ENCODE data around the gene POC1A. TPM values are rescaled to one million over a fixed set of nuclear protein-coding genes. Genes with fewer than 3 reads are reported as not detected.

POC1A gene
- polyA plus RNA-seq, 1 of the 3 experiments (the other 2 are of a cell fraction) = 11.7 TPM

- TF ChIP-seq FOXJ3 (CRISPR knock-in tag; IDR thresholded peaks at IDR 0.05) (no peak), TAF1 (IDR thresholded peaks at IDR 0.05; ENCODE audit: borderline replicate concordance, low read depth, low read length) (no peak), NFIC (IDR thresholded peaks at IDR 0.05; ENCODE audit: borderline replicate concordance) (no peak)
Observed at GRCh38 chr3:52064561-52064960, 89.7 kb downstream of the POC1A start (continued).

- CTCF ChIA-PET = interaction anchor here (0.7 to 29.9 kb wide), 10 partner anchors 10 to 82 kb away, joined by 3 to 983 read pairs (median 4); no protein-coding TSS in a partner anchor
- peak; percentile 57 for DNase-seq
- H3F3A ChIP-seq (replicated peaks; ENCODE audit: insufficient read depth) = no peaks in the 10 kb centered on the region
- no peak overlapping the region for H2AFZ ChIP-seq (ENCODE audit: low read depth)
- H3K27ac ChIP-seq (ENCODE audit: low read depth in 2 of 2, low read length in 1 of 2) = peak overlapping the region; percentile 62; a peak in 3 of 4 replicates
- no peaks in the 10 kb centered on the region for H3K79me2 ChIP-seq (ENCODE audit: insufficient read depth)
- no peaks in the 10 kb centered on the region for H3K9me3 ChIP-seq
- no peaks in the 10 kb centered on the region for H4K20me1 ChIP-seq (ENCODE audit: insufficient read depth)
- H3K4me3 ChIP-seq (ENCODE audit: low read depth in 2 of 2, low read length in 1 of 2) = no peak overlapping the region
- POLR2A ChIA-PET = interaction anchor here (1.1 kb wide), 2 partner anchors 22 to 27 kb away, joined by 3 read pairs; no protein-coding TSS in a partner anchor
- H3K4me2 ChIP-seq = no peak overlapping the region
- WGBS (ENCODE audit: low lambda C conversion rate) = 85% methylated on average over 11 of the region's 14 CpGs
- TF ChIP-seq MXI1 (IDR thresholded peaks at IDR 0.05; ENCODE audit: low read depth, low read length) = no peak
- TF ChIP-seq REST (IDR thresholded peaks at IDR 0.05; ENCODE audit: low read depth, low read length) = no peak
- TF ChIP-seq SIN3A (IDR thresholded peaks at IDR 0.05; ENCODE audit: borderline replicate concordance, low read depth, low read length) = no peak
- no peak for TF ChIP-seq NFIC (IDR thresholded peaks at IDR 0.05; ENCODE audit: borderline replicate concordance)
- TF ChIP-seq NRF1 (IDR thresholded peaks at IDR 0.05; ENCODE audit: low read depth, low read length) = no peak
- TF ChIP-seq RCOR1 (IDR thresholded peaks at IDR 0.05; ENCODE audit: low read length) = no peak
- TF ChIP-seq GABPA (IDR thresholded peaks at IDR 0.05; ENCODE audit: low read depth) = no peak
- TF ChIP-seq EP300 (IDR thresholded peaks at IDR 0.05; ENCODE audit: borderline replicate concordance in 1 of 2, low read depth in 1 of 2, low read length in 1 of 2) = no peak
- no peak for TF ChIP-seq ZBTB33 (IDR thresholded peaks at IDR 0.05; ENCODE audit: borderline replicate concordance, low read depth)
- no peak for TF ChIP-seq CTCF (IDR thresholded peaks at IDR 0.05)
- no peak for TF ChIP-seq TAF1 (IDR thresholded peaks at IDR 0.05; ENCODE audit: borderline replicate concordance, low read depth, low read length)
- TF ChIP-seq GATA2 (CRISPR knock-in tag; IDR thresholded peaks at IDR 0.05) = no peak
- no peak for TF ChIP-seq EZH2phosphoT487 (IDR thresholded peaks at IDR 0.05; ENCODE audit: borderline replicate concordance, low read depth)
- no peak for TF ChIP-seq TCF12 (IDR thresholded peaks at IDR 0.05)
- no peak for TF ChIP-seq MEF2A (IDR thresholded peaks at IDR 0.05; ENCODE audit: borderline replicate concordance, low read depth)
- no peak for TF ChIP-seq TEAD4 (IDR thresholded peaks at IDR 0.05; ENCODE audit: borderline replicate concordance, insufficient read depth)
- H3K36me3 ChIP-seq (replicated peaks in 1 of 2; ENCODE audit: control insufficient read depth in 1 of 2, insufficient read depth in 2 of 2, low read length in 1 of 2) = no peaks in the 10 kb centered on the region
- H3K27me3 ChIP-seq (ENCODE audit: insufficient read depth) = no peaks in the 10 kb centered on the region
- H3K9ac ChIP-seq = peak overlapping the region; percentile 36; the same call in 1 of the 2 replicates
- no peaks in the 10 kb centered on the region for H3K9me2 ChIP-seq
- peaks cover 0 to 87% of the 10 kb centered on the region in 2 experiments; a peak in 3 of 4 replicates for H3K4me1 ChIP-seq (ENCODE audit: control insufficient read depth in 1 of 2, insufficient read depth in 2 of 2, low read depth in 1 of 2, low read length in 1 of 2)
Observed at GRCh38 chr3:52063026-52063723, 91.0 kb downstream of the POC1A start.
